GM12873 (cell line): ENCODE data around the gene HES4.

ENCODE experiments used
- CTCF ChIP-seq: IDR thresholded peaks from 2 replicates; pipeline ENCODE4 v1.5.1; 2012; ENCODE audit warnings: low read depth, mild to moderate bottlenecking, moderate library complexity, low read length, control low read depth; ENCODE audit not compliant: insufficient read depth; ENCODE audit errors: missing control alignments

The HES4 gene

GRCh38 chr1:999725-1000356 lies at the start of gene HES4:
Gene HES4 (minus strand): TSS chr1:1000097. CDS start chr1:999973, 124 bp downstream.
- TF ChIP-seq CTCF, result no peak

- no peak for TF ChIP-seq CTCF
Measured at GRCh38 chr1:1048765-1049164, 48.9 kb upstream of the HES4 start.

GRCh38 chr1:1047963-1048362 lies 48.1 kb upstream of the HES4 start:
- TF ChIP-seq CTCF, result no peak

- no peak for TF ChIP-seq CTCF
Measured at GRCh38 chr1:1047407-1047806, 47.5 kb upstream of the HES4 start.

GRCh38 chr1:1046767-1047166 lies 46.9 kb upstream of the HES4 start:
- TF ChIP-seq CTCF, result no peak

- TF ChIP-seq CTCF, result no peak
Measured at GRCh38 chr1:1046243-1046642, 46.3 kb upstream of the HES4 start.

GRCh38 chr1:1045129-1045528 lies 45.2 kb upstream of the HES4 start:
- no peak for TF ChIP-seq CTCF
